ENCODE results near the gene KLHL20.
"Not testable (repeated sequence)": the region's sequence is repeated elsewhere in the genome, so short reads cannot be mapped to it uniquely, and the experiment has no call there.

KLHL20 gene

GRCh38 chr1:173714759-173715537 lies at the start of gene KLHL20:
KLHL20 (plus strand) TSS chr1:173714981; CDS start chr1:173716044, 1,063 bp downstream.
- TF ChIP-seq CTCF (IDR thresholded peaks at IDR 0.05; ENCODE audit: low read depth, low read length, missing control alignments), result no peak

GRCh38 chr1:173666646-173667045 lies 48.1 kb upstream of the KLHL20 start:
- no peak for TF ChIP-seq CTCF (IDR thresholded peaks at IDR 0.05; ENCODE audit: low read depth, low read length, missing control alignments)
- no peak for DNase-seq (ENCODE audit: extremely low read depth, low read depth)
- no peak overlapping the region for H3K4me3 ChIP-seq (replicated peaks; ENCODE audit: low read depth, low read length)

More at GRCh38 chr1:173714759-173715537, at the start of gene KLHL20:
- peak; percentile 77 for DNase-seq (ENCODE audit: extremely low read depth, low read depth)
- H3K4me3 ChIP-seq (replicated peaks; ENCODE audit: low read depth, low read length), result peak within 1 kb of the TSS; percentile 96

GRCh38 chr1:173669491-173669941 lies 45.3 kb upstream of the KLHL20 start, which contains the start of gene ANKRD45:
ANKRD45 (minus strand) TSS chr1:173669851; CDS start chr1:173659418, 10,433 bp downstream.
- H3K4me3 ChIP-seq (replicated peaks; ENCODE audit: low read depth, low read length), result peak within 1 kb of the TSS; percentile 39
- DNase-seq (ENCODE audit: extremely low read depth, low read depth), result peak; percentile 20
- no peak for TF ChIP-seq CTCF (IDR thresholded peaks at IDR 0.05; ENCODE audit: low read depth, low read length, missing control alignments)

GRCh38 chr1:173674496-173674895 lies 40.3 kb upstream of the KLHL20 start:
- not testable (repeated sequence) for DNase-seq (ENCODE audit: extremely low read depth, low read depth); H3K4me3 ChIP-seq (replicated peaks; ENCODE audit: low read depth, low read length)

- not testable (repeated sequence) for DNase-seq (ENCODE audit: extremely low read depth, low read depth); H3K4me3 ChIP-seq (replicated peaks; ENCODE audit: low read depth, low read length)
Measured at GRCh38 chr1:173680152-173680551, 34.6 kb upstream of the KLHL20 start.

GRCh38 chr1:173682184-173682583 lies 32.6 kb upstream of the KLHL20 start:
- DNase-seq (ENCODE audit: extremely low read depth, low read depth), result no peak
- H3K4me3 ChIP-seq (replicated peaks; ENCODE audit: low read depth, low read length), result no peak overlapping the region
- TF ChIP-seq CTCF (IDR thresholded peaks at IDR 0.05; ENCODE audit: low read depth, low read length, missing control alignments), result no peak

- DNase-seq (ENCODE audit: extremely low read depth, low read depth); H3K4me3 ChIP-seq (replicated peaks; ENCODE audit: low read depth, low read length): not testable (repeated sequence)
Measured at GRCh38 chr1:173683838-173684237, 30.9 kb upstream of the KLHL20 start.

GRCh38 chr1:173685121-173685520 lies 29.7 kb upstream of the KLHL20 start:
- not testable (repeated sequence) for DNase-seq (ENCODE audit: extremely low read depth, low read depth); H3K4me3 ChIP-seq (replicated peaks; ENCODE audit: low read depth, low read length)

GRCh38 chr1:173688300-173688699 lies 26.5 kb upstream of the KLHL20 start:
- H3K4me3 ChIP-seq (replicated peaks; ENCODE audit: low read depth, low read length), result no peak overlapping the region
- no peak for TF ChIP-seq CTCF (IDR thresholded peaks at IDR 0.05; ENCODE audit: low read depth, low read length, missing control alignments)
- no peak for DNase-seq (ENCODE audit: extremely low read depth, low read depth)

All from HFF-Myc (cell line).